OCI-LY7 (cell line): ENCODE data around the gene ADGRF4.

Experiments
- EZH2phosphoT487 ChIP-seq: fragments of 200-600 bp; sonication (generic); IDR thresholded peaks from 2 replicates; pipeline ENCODE4 v1.6.1; 2018; ENCODE audit warnings: low read depth, borderline replicate concordance, mild to moderate bottlenecking, mixed run types, antibody characterized with exemption, low read length, moderate library complexity, mixed read lengths
- TF ChIP-seq, protein P1 (sequence below): fragments of 200-600 bp; sonication (generic); conservative IDR thresholded peaks from 2 replicates; pipeline ENCODE4 v1.5.1; 2014; ENCODE audit warnings: mild to moderate bottlenecking, antibody characterized with exemption, low read length, moderate library complexity, mixed read lengths

DNA sequence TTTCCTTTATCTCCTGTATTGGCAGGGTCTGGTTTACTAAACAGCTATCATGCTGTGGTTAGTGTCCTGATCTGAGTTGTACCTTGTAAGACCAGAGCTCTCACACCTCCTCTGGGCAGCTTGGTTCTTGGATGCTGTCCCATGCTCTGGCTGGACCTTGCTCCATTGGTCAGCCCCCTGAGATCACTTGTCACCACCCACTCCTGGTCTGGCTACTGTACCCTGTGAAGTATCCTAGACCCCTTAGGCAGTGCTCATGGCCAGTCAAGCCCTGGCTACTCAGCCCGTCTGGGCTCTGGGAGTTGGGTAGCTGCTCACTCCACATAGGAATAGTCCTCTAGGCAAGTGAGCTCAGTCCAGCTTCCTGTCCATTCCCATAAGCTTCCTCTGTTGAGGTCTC is 31.1 kb downstream of the ADGRF4 start:
- TF ChIP-seq, protein P1, sequence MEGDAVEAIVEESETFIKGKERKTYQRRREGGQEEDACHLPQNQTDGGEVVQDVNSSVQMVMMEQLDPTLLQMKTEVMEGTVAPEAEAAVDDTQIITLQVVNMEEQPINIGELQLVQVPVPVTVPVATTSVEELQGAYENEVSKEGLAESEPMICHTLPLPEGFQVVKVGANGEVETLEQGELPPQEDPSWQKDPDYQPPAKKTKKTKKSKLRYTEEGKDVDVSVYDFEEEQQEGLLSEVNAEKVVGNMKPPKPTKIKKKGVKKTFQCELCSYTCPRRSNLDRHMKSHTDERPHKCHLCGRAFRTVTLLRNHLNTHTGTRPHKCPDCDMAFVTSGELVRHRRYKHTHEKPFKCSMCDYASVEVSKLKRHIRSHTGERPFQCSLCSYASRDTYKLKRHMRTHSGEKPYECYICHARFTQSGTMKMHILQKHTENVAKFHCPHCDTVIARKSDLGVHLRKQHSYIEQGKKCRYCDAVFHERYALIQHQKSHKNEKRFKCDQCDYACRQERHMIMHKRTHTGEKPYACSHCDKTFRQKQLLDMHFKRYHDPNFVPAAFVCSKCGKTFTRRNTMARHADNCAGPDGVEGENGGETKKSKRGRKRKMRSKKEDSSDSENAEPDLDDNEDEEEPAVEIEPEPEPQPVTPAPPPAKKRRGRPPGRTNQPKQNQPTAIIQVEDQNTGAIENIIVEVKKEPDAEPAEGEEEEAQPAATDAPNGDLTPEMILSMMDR = no peak
- no peak for TF ChIP-seq EZH2phosphoT487
